ENCODE results near the gene SSR4.
"Not testable (repeated sequence)": the region's sequence is repeated elsewhere in the genome, so short reads cannot be mapped to it uniquely, and the experiment has no call there.

The SSR4 gene

GRCh38 chrX:153805436-153805835, 11.0 kb downstream of the SSR4 start:
- no peak for DNase-seq (ENCODE audit: low read depth)

GRCh38 chrX:153806999-153807575, 12.6 kb downstream of the SSR4 start:
- no peak for DNase-seq (ENCODE audit: low read depth)

- DNase-seq (ENCODE audit: low read depth): no peak
Observed at GRCh38 chrX:153807976-153808375, 13.5 kb downstream of the SSR4 start.

GRCh38 chrX:153812220-153812619, 17.8 kb downstream of the SSR4 start:
- no peak for DNase-seq (ENCODE audit: low read depth)

- DNase-seq (ENCODE audit: low read depth): no peak
Observed at GRCh38 chrX:153813161-153813560, 18.7 kb downstream of the SSR4 start.

- DNase-seq (ENCODE audit: low read depth): no peak
Observed at GRCh38 chrX:153814591-153815315, 20.3 kb downstream of the SSR4 start.

GRCh38 chrX:153816831-153817690, 22.6 kb downstream of the SSR4 start:
- peak; percentile 32 for DNase-seq (ENCODE audit: low read depth)

GRCh38 chrX:153818064-153818463, 23.6 kb downstream of the SSR4 start:
- not testable (repeated sequence) for DNase-seq (ENCODE audit: low read depth)

GRCh38 chrX:153818571-153819383, 24.3 kb downstream of the SSR4 start:
- DNase-seq (ENCODE audit: low read depth): peak; percentile 39

- DNase-seq (ENCODE audit: low read depth): no peak
Observed at GRCh38 chrX:153819384-153820040, 25.0 kb downstream of the SSR4 start.

- no peak for DNase-seq (ENCODE audit: low read depth)
Observed at GRCh38 chrX:153820601-153821000, 26.1 kb downstream of the SSR4 start.

GRCh38 chrX:153821066-153821465, 26.6 kb downstream of the SSR4 start:
- no peak for DNase-seq (ENCODE audit: low read depth)

- no peak for DNase-seq (ENCODE audit: low read depth)
Observed at GRCh38 chrX:153824348-153824747, 29.9 kb downstream of the SSR4 start.

GRCh38 chrX:153825042-153825441, 30.6 kb downstream of the SSR4 start:
- DNase-seq (ENCODE audit: low read depth): no peak

GRCh38 chrX:153827016-153827415, 32.5 kb downstream of the SSR4 start:
- DNase-seq (ENCODE audit: low read depth): no peak

GRCh38 chrX:153827903-153828302, 33.4 kb downstream of the SSR4 start:
- DNase-seq (ENCODE audit: low read depth): no peak

GRCh38 chrX:153828308-153828707, 33.8 kb downstream of the SSR4 start:
- DNase-seq (ENCODE audit: low read depth): no peak

- DNase-seq (ENCODE audit: low read depth): no peak
Observed at GRCh38 chrX:153828723-153829548, 34.5 kb downstream of the SSR4 start.

GRCh38 chrX:153829549-153829798, 35.0 kb downstream of the SSR4 start:
- DNase-seq (ENCODE audit: low read depth): no peak

- no peak for DNase-seq (ENCODE audit: low read depth)
Observed at GRCh38 chrX:153829799-153830639, 35.6 kb downstream of the SSR4 start, which contains the start of gene PDZD4. Gene PDZD4 (minus strand): TSS chrX:153830544. CDS start chrX:153830298, 246 bp downstream.

Data from activated T-cell treated with anti-CD3 and anti-CD28 coated beads for 1 hour (primary cell).